ENCODE results near the gene MACROD2.

The MACROD2 gene

GRCh38 chr20:15622368-15622767, 1627.1 kb downstream of the MACROD2 start:
- DNase-seq = no peak

- DNase-seq = no peak
Measured at GRCh38 chr20:15623215-15623614, 1627.9 kb downstream of the MACROD2 start.

GRCh38 chr20:15625981-15626380, 1630.7 kb downstream of the MACROD2 start:
- DNase-seq = no peak

GRCh38 chr20:15627089-15627488, 1631.8 kb downstream of the MACROD2 start:
- no peak for DNase-seq

- no peak for DNase-seq
Measured at GRCh38 chr20:15627501-15627903, 1632.2 kb downstream of the MACROD2 start.

GRCh38 chr20:15628851-15629353, 1633.6 kb downstream of the MACROD2 start:
- DNase-seq = no peak

- DNase-seq = no peak
Measured at GRCh38 chr20:15630360-15630759, 1635.0 kb downstream of the MACROD2 start.

GRCh38 chr20:15632680-15633079, 1637.4 kb downstream of the MACROD2 start:
- DNase-seq = no peak

- no peak for DNase-seq
Measured at GRCh38 chr20:15634102-15634501, 1638.8 kb downstream of the MACROD2 start.

GRCh38 chr20:15637546-15637945, 1642.2 kb downstream of the MACROD2 start:
- no peak for DNase-seq

- DNase-seq = no peak
Measured at GRCh38 chr20:15637950-15638754, 1642.8 kb downstream of the MACROD2 start.

- DNase-seq = no peak
Measured at GRCh38 chr20:15638816-15639215, 1643.5 kb downstream of the MACROD2 start.

GRCh38 chr20:15639839-15640238, 1644.5 kb downstream of the MACROD2 start:
- no peak for DNase-seq

- DNase-seq = no peak
Measured at GRCh38 chr20:15642109-15642508, 1646.8 kb downstream of the MACROD2 start.

GRCh38 chr20:15642676-15643075, 1647.4 kb downstream of the MACROD2 start:
- no peak for DNase-seq

GRCh38 chr20:15643713-15644112, 1648.4 kb downstream of the MACROD2 start:
- DNase-seq = no peak

GRCh38 chr20:15645816-15646215, 1650.5 kb downstream of the MACROD2 start:
- DNase-seq = no peak

- DNase-seq = no peak
Measured at GRCh38 chr20:15653396-15654207, 1658.3 kb downstream of the MACROD2 start.

GRCh38 chr20:15654208-15654649, 1658.9 kb downstream of the MACROD2 start:
- DNase-seq = peak; percentile 41

- no peak for DNase-seq
Measured at GRCh38 chr20:15655295-15655874, 1660.1 kb downstream of the MACROD2 start.

- no peak for DNase-seq
Measured at GRCh38 chr20:15656124-15656523, 1660.8 kb downstream of the MACROD2 start.

GRCh38 chr20:15658295-15658694, 1663.0 kb downstream of the MACROD2 start:
- no peak for DNase-seq

- DNase-seq = no peak
Measured at GRCh38 chr20:15673206-15673605, 1677.9 kb downstream of the MACROD2 start.
